Upper lobe of right lung (tissue), 1 donor: Measurements from ENCODE around the gene FGFR1OP2. TPM values are rescaled to one million over a fixed set of nuclear protein-coding genes. Genes with fewer than 3 reads are reported as not detected.

Experiments used
- ATAC-seq: fragments of 200-7000 bp; cut with Tn5 transposase; one replicate; pipeline ENCODE4 v1.9.1; 2020; ENCODE audit warnings: mild to moderate bottlenecking, moderate library complexity
- DNase-seq: peaks from one replicate; pipeline ENCODE4 v3.0.0-alpha.2; 2020
- H3K27ac ChIP-seq: fragments of 200-600 bp; one replicate; pipeline ENCODE4 v1.8.0; 2022
- H3K27me3 ChIP-seq: fragments of 200-600 bp; one replicate; pipeline ENCODE4 v1.8.0; 2022; ENCODE audit warnings: mild to moderate bottlenecking
- H3K36me3 ChIP-seq: fragments of 200-600 bp; one replicate; pipeline ENCODE4 v1.8.0; 2022
- H3K4me1 ChIP-seq: fragments of 200-600 bp; one replicate; pipeline ENCODE4 v1.8.0; 2022
- H3K4me3 ChIP-seq: fragments of 200-600 bp; one replicate; pipeline ENCODE4 v1.8.0; 2022; ENCODE audit warnings: mild to moderate bottlenecking
- H3K9me3 ChIP-seq: fragments of 200-600 bp; one replicate; pipeline ENCODE4 v1.8.0; 2022
- CTCF ChIP-seq: fragments of 200-600 bp; IDR thresholded peaks from one replicate; pipeline ENCODE4 v1.8.0; 2022; ENCODE audit warnings: antibody characterized with exemption
- intact Hi-C: fragments of 100-400 bp; cut with DNase I; formaldehyde crosslinking; loops from one replicate; pipeline ENCODE4 v1.11.0; 2022
- total RNA-seq: library from RNA; stranded (reverse); fragmentation: NEBNext Ultra II Directional; extraction: Animal tissue kit (Norgen Biotek cat#: 25700); gene quantifications from one replicate; pipeline ENCODE4 v1.2.1, GENCODE V29; 2021
- donor health status: DM: no; HTN: yes; CAD: no; lungs with severe emphysema.

Gene FGFR1OP2
- total RNA-seq, 1 donor from 2014 or later, result 64.1 TPM

- Histone ChIP-seq H3K4me3 (no peak overlapping the region), H3K36me3 (peaks cover 68% of the 10 kb centered on the region), H3K27ac (no peak overlapping the region), H3K4me1 (no peaks in the 10 kb centered on the region), H3K9me3 (no peaks in the 10 kb centered on the region), H3K27me3 (no peaks in the 10 kb centered on the region)
- ATAC-seq (no peak), DNase-seq (no peak)
- no peak for TF ChIP-seq CTCF
- intact Hi-C loops, result no loop called here
These were observed 28.6 kb downstream of the FGFR1OP2 start for GRCh38 chr12:26966842-26967241.

GRCh38 chr12:26970136-26970535, 31.9 kb downstream of the FGFR1OP2 start:
- TF ChIP-seq CTCF, result no peak

GRCh38 chr12:26971963-26972362, 33.7 kb downstream of the FGFR1OP2 start:
- H3K27ac ChIP-seq, result no peak overlapping the region
- DNase-seq, result no peak
- intact Hi-C loops, result no loop called here
- peaks cover 48% of the 10 kb centered on the region for H3K36me3 ChIP-seq
- no peaks in the 10 kb centered on the region for H3K4me1 ChIP-seq
- H3K9me3 ChIP-seq, result no peaks in the 10 kb centered on the region
- no peak overlapping the region for H3K4me3 ChIP-seq
- ATAC-seq, result no peak
- no peaks in the 10 kb centered on the region for H3K27me3 ChIP-seq
- no peak for TF ChIP-seq CTCF

More at GRCh38 chr12:26970136-26970535, 31.9 kb downstream of the FGFR1OP2 start:
- H3K9me3 ChIP-seq, result no peaks in the 10 kb centered on the region
- intact Hi-C loops, result no loop called here
- no peaks in the 10 kb centered on the region for H3K27me3 ChIP-seq
- no peak for DNase-seq
- no peak for ATAC-seq
- no peaks in the 10 kb centered on the region for H3K4me1 ChIP-seq
- no peak overlapping the region for H3K4me3 ChIP-seq
- peaks cover 58% of the 10 kb centered on the region for H3K36me3 ChIP-seq
- no peak overlapping the region for H3K27ac ChIP-seq

- ATAC-seq (peak; percentile 76), DNase-seq (no peak)
- no peaks in the 10 kb centered on the region for H3K9me3 ChIP-seq
- H3K27me3 ChIP-seq, result no peaks in the 10 kb centered on the region
- H3K27ac ChIP-seq, result no peak overlapping the region
- H3K4me3 ChIP-seq, result no peak overlapping the region
- TF ChIP-seq CTCF, result no peak
- no peaks in the 10 kb centered on the region for H3K4me1 ChIP-seq
- peaks cover 45% of the 10 kb centered on the region for H3K36me3 ChIP-seq
- intact Hi-C loops, result no loop called here
These were observed 38.4 kb downstream of the FGFR1OP2 start for GRCh38 chr12:26976687-26977086.

- TF ChIP-seq CTCF, result no peak
- ATAC-seq (no peak), DNase-seq (no peak)
- Histone ChIP-seq H3K9me3 (no peaks in the 10 kb centered on the region), H3K36me3 (peaks cover 53% of the 10 kb centered on the region), H3K27ac (no peak overlapping the region), H3K4me1 (no peaks in the 10 kb centered on the region), H3K27me3 (no peaks in the 10 kb centered on the region), H3K4me3 (no peak overlapping the region)
- intact Hi-C loops, result no loop called here
These were observed 40.5 kb downstream of the FGFR1OP2 start for GRCh38 chr12:26978801-26979200.

- Histone ChIP-seq H3K36me3 (peaks cover 51% of the 10 kb centered on the region), H3K27me3 (no peaks in the 10 kb centered on the region), H3K27ac (no peak overlapping the region), H3K4me3 (no peak overlapping the region), H3K4me1 (no peaks in the 10 kb centered on the region), H3K9me3 (no peaks in the 10 kb centered on the region)
- ATAC-seq (no peak), DNase-seq (no peak)
- no peak for TF ChIP-seq CTCF
- intact Hi-C loops, result no loop called here
These were observed 41.5 kb downstream of the FGFR1OP2 start for GRCh38 chr12:26979733-26980132.
